ENCODE measurements around the gene TAAR9. TPM values are rescaled to one million over a fixed set of nuclear protein-coding genes. Genes with fewer than 3 reads are reported as not detected.

Gene TAAR9
- total RNA-seq, 4 donors from 2014 or later, result not detected

GRCh38 chr6:132491881-132492280, 46.2 kb upstream of the TAAR9 start:
- TF ChIP-seq CTCF (IDR thresholded peaks at IDR 0.05) (no peak), POLR2A (IDR thresholded peaks at IDR 0.05) (no peak)
- intact Hi-C loops (cut with DNase I; ENCODE audit: low total_unique reads), result no loop called here
- H3K4me3 ChIP-seq (ENCODE audit: low read depth, poor library complexity, severe bottlenecking), result no peak overlapping the region
- no peak for DNase-seq (ENCODE audit: low spot score in 2 of 2)
- 82 to 93% methylated on average over 1 of the region's 1 CpG for whole genome bisulfite sequencing, 2 donors

- no peak overlapping the region for H3K4me3 ChIP-seq (ENCODE audit: low read depth, poor library complexity, severe bottlenecking)
- 66 to 72% methylated on average over 2 of the region's 2 CpGs for WGBS, 2 donors
- DNase-seq (ENCODE audit: low spot score in 2 of 2), result no peak
- no peak for TF ChIP-seq POLR2A (IDR thresholded peaks at IDR 0.05)
- intact Hi-C loops (cut with DNase I; ENCODE audit: low total_unique reads), result no loop called here
Measured at GRCh38 chr6:132494954-132495353, 43.1 kb upstream of the TAAR9 start.

- H3K4me3 ChIP-seq (ENCODE audit: low read depth, poor library complexity, severe bottlenecking), result no peak overlapping the region
- intact Hi-C loops (cut with DNase I; ENCODE audit: low total_unique reads), result no loop called here
- no peak for DNase-seq (ENCODE audit: low spot score in 2 of 2)
- 42 to 65% methylated on average over 2 of the region's 2 CpGs for WGBS, 2 donors
- TF ChIP-seq POLR2A (IDR thresholded peaks at IDR 0.05), result no peak
- TF ChIP-seq CTCF (IDR thresholded peaks at IDR 0.05), result no peak
Measured at GRCh38 chr6:132495604-132496079, 42.4 kb upstream of the TAAR9 start.

GRCh38 chr6:132496519-132497180, 41.4 kb upstream of the TAAR9 start:
- intact Hi-C loops (cut with DNase I; ENCODE audit: low total_unique reads), result no loop called here
- H3K4me3 ChIP-seq (ENCODE audit: low read depth, poor library complexity, severe bottlenecking), result no peak overlapping the region
- DNase-seq (ENCODE audit: low spot score in 2 of 2), result no peak
- TF ChIP-seq POLR2A (IDR thresholded peaks at IDR 0.05) (no peak), CTCF (IDR thresholded peaks at IDR 0.05) (no peak)
- 44 to 71% methylated on average over 4 of the region's 4 CpGs for WGBS, 2 donors

- intact Hi-C loops (cut with DNase I; ENCODE audit: low total_unique reads), result no loop called here
- WGBS, 2 donors, result 84 to 86% methylated on average over 3 of the region's 3 CpGs
- TF ChIP-seq POLR2A (IDR thresholded peaks at IDR 0.05) (no peak), CTCF (IDR thresholded peaks at IDR 0.05) (no peak)
- H3K4me3 ChIP-seq (ENCODE audit: low read depth, poor library complexity, severe bottlenecking), result no peak overlapping the region
- DNase-seq (ENCODE audit: low spot score in 2 of 2), result no peak
Measured at GRCh38 chr6:132498638-132499037, 39.4 kb upstream of the TAAR9 start.

- WGBS, 2 donors, result 48 to 54% methylated on average over 4 of the region's 4 CpGs
- TF ChIP-seq CTCF (IDR thresholded peaks at IDR 0.05) (no peak), POLR2A (IDR thresholded peaks at IDR 0.05) (no peak)
- intact Hi-C loops (cut with DNase I; ENCODE audit: low total_unique reads), result no loop called here
- no peak overlapping the region for H3K4me3 ChIP-seq (ENCODE audit: low read depth, poor library complexity, severe bottlenecking)
- DNase-seq (ENCODE audit: low spot score in 2 of 2), result no peak
Measured at GRCh38 chr6:132499757-132500156, 38.3 kb upstream of the TAAR9 start.
